ENCODE results near the gene C12orf75.
"Not testable (repeated sequence)": the region's sequence is repeated elsewhere in the genome, so short reads cannot be mapped to it uniquely, and the experiment has no call there.

The C12orf75 gene

GRCh38 chr12:105310476-105311085, 19.9 kb upstream of the C12orf75 start:
- DNase-seq (ENCODE audit: low read depth, low spot score) = not testable (repeated sequence)

- DNase-seq (ENCODE audit: low read depth, low spot score) = not testable (repeated sequence)
Observed at GRCh38 chr12:105311936-105312335, 18.6 kb upstream of the C12orf75 start.

GRCh38 chr12:105313755-105314154, 16.7 kb upstream of the C12orf75 start:
- not testable (repeated sequence) for DNase-seq (ENCODE audit: low read depth, low spot score)

- DNase-seq (ENCODE audit: low read depth, low spot score) = no peak
Observed at GRCh38 chr12:105315130-105315529, 15.4 kb upstream of the C12orf75 start.

- no peak for DNase-seq (ENCODE audit: low read depth, low spot score)
Observed at GRCh38 chr12:105315726-105316125, 14.8 kb upstream of the C12orf75 start.

- DNase-seq (ENCODE audit: low read depth, low spot score) = peak; percentile 45
Observed at GRCh38 chr12:105316931-105317852, 13.3 kb upstream of the C12orf75 start.

- DNase-seq (ENCODE audit: low read depth, low spot score) = no peak
Observed at GRCh38 chr12:105317942-105318621, 12.4 kb upstream of the C12orf75 start.

GRCh38 chr12:105318651-105319483, 11.6 kb upstream of the C12orf75 start:
- no peak for DNase-seq (ENCODE audit: low read depth, low spot score)

GRCh38 chr12:105319691-105320209, 10.7 kb upstream of the C12orf75 start:
- DNase-seq (ENCODE audit: low read depth, low spot score) = no peak

GRCh38 chr12:105321125-105321524, 9.4 kb upstream of the C12orf75 start:
- DNase-seq (ENCODE audit: low read depth, low spot score) = no peak

GRCh38 chr12:105322070-105322469, 8.4 kb upstream of the C12orf75 start:
- no peak for DNase-seq (ENCODE audit: low read depth, low spot score)

GRCh38 chr12:105324704-105325103, 5.8 kb upstream of the C12orf75 start:
- no peak for DNase-seq (ENCODE audit: low read depth, low spot score)

GRCh38 chr12:105325117-105325516, 5.4 kb upstream of the C12orf75 start:
- no peak for DNase-seq (ENCODE audit: low read depth, low spot score)

GRCh38 chr12:105329926-105330282, 587 bp upstream of the C12orf75 start:
- DNase-seq (ENCODE audit: low read depth, low spot score) = no peak

GRCh38 chr12:105330931-105331804, 677 bp downstream of the C12orf75 start:
- DNase-seq (ENCODE audit: low read depth, low spot score) = peak; percentile 65

GRCh38 chr12:105331805-105332251, 1.3 kb downstream of the C12orf75 start:
- peak; percentile 37 for DNase-seq (ENCODE audit: low read depth, low spot score)

GRCh38 chr12:105332286-105332685, 1.8 kb downstream of the C12orf75 start:
- peak; percentile 43 for DNase-seq (ENCODE audit: low read depth, low spot score)

- DNase-seq (ENCODE audit: low read depth, low spot score) = no peak
Observed at GRCh38 chr12:105332925-105333324, 2.4 kb downstream of the C12orf75 start.

- DNase-seq (ENCODE audit: low read depth, low spot score) = peak; percentile 51
Observed at GRCh38 chr12:105334001-105334400, 3.5 kb downstream of the C12orf75 start.

GRCh38 chr12:105334582-105334981, 4.1 kb downstream of the C12orf75 start:
- DNase-seq (ENCODE audit: low read depth, low spot score) = peak; percentile 69
